Activated CD8-positive, alpha-beta memory T cell treated with anti-CD3 and anti-CD28 coated beads, Interleukin-2, amount 50 U/mL, for 48 hours (primary cell): ENCODE measurements around the gene ENO4.

Source experiments
- DNase-seq: peaks from one replicate; pipeline ENCODE4 v3.0.0-alpha.2; 2020

ENO4 gene

DNA sequence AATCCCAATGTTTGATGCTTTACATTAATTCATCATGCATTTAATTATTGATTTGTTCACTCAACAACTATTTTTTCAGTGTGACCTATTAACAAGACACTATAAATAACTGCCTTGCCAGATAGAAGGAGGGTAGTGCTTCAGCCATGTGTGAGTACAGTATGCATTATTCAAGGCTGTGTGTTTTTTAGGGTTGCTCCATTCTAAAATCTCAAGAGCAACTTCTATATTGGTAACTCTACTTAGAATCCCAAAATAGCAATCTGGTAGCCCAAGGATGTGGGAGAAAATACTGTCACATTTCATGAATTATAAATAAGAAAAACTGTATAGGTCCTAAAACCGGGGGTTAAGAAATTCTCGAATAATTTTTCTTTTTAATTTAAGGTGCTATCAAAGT, 69.9 kb downstream of the ENO4 start:
- no peak for DNase-seq

GRCh38 chr10:116919706-116920105, 70.4 kb downstream of the ENO4 start:
- DNase-seq, result no peak

GRCh38 chr10:116925056-116925455, 75.8 kb downstream of the ENO4 start:
- DNase-seq, result no peak

DNA sequence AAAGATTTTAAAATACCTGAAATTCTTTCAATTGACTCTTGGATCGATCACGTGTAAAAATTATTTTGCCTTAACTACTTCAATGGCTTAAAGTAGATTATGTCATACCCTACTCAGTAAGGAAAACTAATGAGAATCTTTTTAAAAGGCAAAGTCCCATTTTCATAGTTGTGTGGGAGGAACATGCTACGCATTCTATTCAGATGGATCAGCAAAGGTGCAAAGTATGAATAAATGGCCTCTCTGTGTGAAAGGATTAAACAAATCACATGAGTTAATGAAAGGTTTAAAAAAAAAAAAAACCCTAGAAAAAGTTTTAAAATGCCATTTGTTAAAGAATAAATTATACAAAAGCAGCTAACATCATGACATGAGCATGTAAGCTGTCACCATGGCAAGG, 77.1 kb downstream of the ENO4 start:
- DNase-seq, result no peak

DNA sequence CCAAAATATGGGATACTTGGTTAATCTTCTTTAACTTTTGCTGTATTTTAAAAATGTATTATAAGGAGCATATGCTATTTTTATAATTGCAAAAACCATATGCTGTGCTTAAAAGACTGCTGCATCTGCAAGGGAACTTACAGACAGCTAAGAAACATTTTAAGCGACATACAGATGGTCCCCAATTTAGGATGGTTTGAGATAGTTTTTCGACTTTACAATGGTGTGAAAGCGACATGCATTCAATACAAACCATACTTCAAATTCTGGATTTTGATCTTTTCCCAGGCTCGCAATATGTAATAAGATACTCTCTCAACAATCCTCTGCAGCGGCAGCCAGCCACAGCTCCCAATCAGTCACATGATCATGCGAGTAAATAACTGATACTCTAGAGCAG, 82.5 kb downstream of the ENO4 start:
- no peak for DNase-seq
